Rectal smooth muscle tissue (tissue), 1 donor: ENCODE measurements around the gene THAP8.

Experiments used
- H3K27ac ChIP-seq: one replicate; pipeline ENCODE4 v1.7.0; 2013; ENCODE audit warnings: low read depth, low read length, inconsistent platforms
- H3K27me3 ChIP-seq: one replicate; pipeline ENCODE4 v1.7.0; 2013; ENCODE audit warnings: low read length; ENCODE audit not compliant: control insufficient read depth, insufficient read depth
- H3K36me3 ChIP-seq: one replicate; pipeline ENCODE4 v1.7.0; 2013; ENCODE audit warnings: low read length; ENCODE audit not compliant: control insufficient read depth, insufficient read depth
- H3K4me1 ChIP-seq: one replicate; pipeline ENCODE4 v1.7.0; 2013; ENCODE audit warnings: low read length; ENCODE audit not compliant: control insufficient read depth, insufficient read depth
- H3K4me3 ChIP-seq: one replicate; pipeline ENCODE4 v1.7.0; 2013; ENCODE audit warnings: low read length
- H3K9ac ChIP-seq: one replicate; pipeline ENCODE4 v1.7.0; 2013; ENCODE audit warnings: low read length

The THAP8 gene

GRCh38 chr19:36054119-36054732 lies at the start of gene THAP8:
THAP8 (minus strand) TSS chr19:36054285; CDS start chr19:36054217, 68 bp downstream.
- peak within 1 kb of the TSS; percentile 61 for H3K9ac ChIP-seq
- H3K36me3 ChIP-seq: no peaks in the 10 kb centered on the region
- H3K4me3 ChIP-seq: peak within 1 kb of the TSS; percentile 94
- H3K27ac ChIP-seq: peak within 1 kb of the TSS; percentile 93
- H3K27me3 ChIP-seq: no peaks in the 10 kb centered on the region
- H3K4me1 ChIP-seq: no peaks in the 10 kb centered on the region

- H3K9ac ChIP-seq: no peak overlapping the region
- H3K4me3 ChIP-seq: no peak overlapping the region
- H3K36me3 ChIP-seq: no peaks in the 10 kb centered on the region
- H3K27ac ChIP-seq: no peak overlapping the region
- H3K4me1 ChIP-seq: no peaks in the 10 kb centered on the region
- no peaks in the 10 kb centered on the region for H3K27me3 ChIP-seq
These were observed 49.0 kb upstream of the THAP8 start for GRCh38 chr19:36103040-36103626.

GRCh38 chr19:36101550-36102327 lies 47.7 kb upstream of the THAP8 start:
- Histone ChIP-seq H3K4me1 (no peaks in the 10 kb centered on the region), H3K27ac (no peak overlapping the region), H3K27me3 (no peaks in the 10 kb centered on the region), H3K9ac (no peak overlapping the region), H3K4me3 (no peak overlapping the region), H3K36me3 (no peaks in the 10 kb centered on the region)

DNA sequence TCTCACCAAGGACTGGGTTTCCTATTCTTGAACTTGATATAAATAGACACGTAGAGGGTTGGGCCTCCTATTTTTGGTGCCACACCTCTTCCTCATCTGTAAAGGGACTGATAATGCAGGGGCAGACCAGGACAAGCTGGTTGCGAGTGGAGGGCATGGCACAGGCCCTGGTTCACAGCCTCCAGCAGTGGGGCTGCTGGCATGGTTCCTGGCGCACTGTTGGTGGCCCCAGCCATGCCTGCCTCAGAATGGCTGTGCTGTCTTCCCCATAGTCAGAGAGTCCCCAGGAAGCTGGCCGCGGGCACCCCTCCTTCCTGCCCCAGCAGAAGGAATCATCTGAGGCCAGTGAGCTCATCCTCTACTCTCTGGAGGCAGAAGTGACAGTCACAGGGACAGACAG lies 46.4 kb upstream of the THAP8 start:
- no peaks in the 10 kb centered on the region for H3K36me3 ChIP-seq
- H3K27ac ChIP-seq: no peak overlapping the region
- no peaks in the 10 kb centered on the region for H3K4me1 ChIP-seq
- H3K4me3 ChIP-seq: no peak overlapping the region
- H3K9ac ChIP-seq: no peak overlapping the region
- H3K27me3 ChIP-seq: no peaks in the 10 kb centered on the region

DNA sequence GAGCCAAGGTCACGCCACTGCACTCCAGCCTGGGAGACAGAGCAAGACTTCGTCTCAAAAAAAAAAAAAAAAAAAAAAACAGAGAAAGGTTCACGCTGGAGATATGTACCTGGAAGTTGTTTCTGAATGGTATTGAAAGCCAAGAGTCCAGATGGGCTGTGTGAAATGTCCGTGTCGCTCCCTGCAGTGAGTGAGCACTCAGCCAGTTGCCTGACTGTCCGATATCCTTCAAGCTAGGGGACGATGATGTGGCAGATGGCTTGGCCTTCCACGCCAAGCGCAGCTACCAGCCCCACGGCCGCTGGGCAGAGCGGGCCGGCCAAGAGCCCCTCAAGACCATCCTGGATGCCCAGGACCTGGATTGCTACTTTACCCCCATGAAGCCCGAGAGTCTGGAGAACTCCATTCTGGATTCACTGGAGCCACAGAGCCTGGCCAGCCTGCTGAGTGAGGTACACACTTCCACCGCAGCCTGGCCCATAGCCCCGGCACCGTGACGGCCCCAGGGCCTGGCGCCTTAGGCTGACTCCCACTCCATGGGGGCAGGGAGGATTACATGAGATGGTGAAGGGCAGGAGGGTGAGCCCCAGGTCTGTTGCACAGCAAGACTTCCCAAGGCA lies 45.2 kb upstream of the THAP8 start:
- no peak overlapping the region for H3K27ac ChIP-seq
- no peaks in the 10 kb centered on the region for H3K36me3 ChIP-seq
- H3K27me3 ChIP-seq: no peaks in the 10 kb centered on the region
- no peak overlapping the region for H3K4me3 ChIP-seq
- H3K4me1 ChIP-seq: no peaks in the 10 kb centered on the region
- no peak overlapping the region for H3K9ac ChIP-seq

- Histone ChIP-seq H3K36me3 (no peaks in the 10 kb centered on the region), H3K9ac (no peak overlapping the region), H3K27me3 (no peaks in the 10 kb centered on the region), H3K27ac (no peak overlapping the region), H3K4me3 (no peak overlapping the region), H3K4me1 (no peaks in the 10 kb centered on the region)
These were observed 43.0 kb upstream of the THAP8 start for GRCh38 chr19:36097036-36097435.

- Histone ChIP-seq H3K27ac (no peak overlapping the region), H3K9ac (no peak overlapping the region)
These were observed 39.6 kb upstream of the THAP8 start for GRCh38 chr19:36093687-36094086.

GRCh38 chr19:36093146-36093662 lies 39.1 kb upstream of the THAP8 start:
- Histone ChIP-seq H3K27ac (no peak overlapping the region), H3K27me3 (no peaks in the 10 kb centered on the region), H3K4me1 (no peaks in the 10 kb centered on the region), H3K9ac (no peak overlapping the region), H3K36me3 (no peaks in the 10 kb centered on the region), H3K4me3 (no peak overlapping the region)

More at GRCh38 chr19:36093687-36094086, 39.6 kb upstream of the THAP8 start:
- Histone ChIP-seq H3K4me3 (no peak overlapping the region), H3K4me1 (no peaks in the 10 kb centered on the region), H3K27me3 (no peaks in the 10 kb centered on the region), H3K36me3 (no peaks in the 10 kb centered on the region)

- no peaks in the 10 kb centered on the region for H3K36me3 ChIP-seq
- no peak overlapping the region for H3K9ac ChIP-seq
- H3K4me3 ChIP-seq: no peak overlapping the region
- no peak overlapping the region for H3K27ac ChIP-seq
- H3K4me1 ChIP-seq: no peaks in the 10 kb centered on the region
- no peaks in the 10 kb centered on the region for H3K27me3 ChIP-seq
These were observed 38.5 kb upstream of the THAP8 start for GRCh38 chr19:36092566-36092965.

DNA sequence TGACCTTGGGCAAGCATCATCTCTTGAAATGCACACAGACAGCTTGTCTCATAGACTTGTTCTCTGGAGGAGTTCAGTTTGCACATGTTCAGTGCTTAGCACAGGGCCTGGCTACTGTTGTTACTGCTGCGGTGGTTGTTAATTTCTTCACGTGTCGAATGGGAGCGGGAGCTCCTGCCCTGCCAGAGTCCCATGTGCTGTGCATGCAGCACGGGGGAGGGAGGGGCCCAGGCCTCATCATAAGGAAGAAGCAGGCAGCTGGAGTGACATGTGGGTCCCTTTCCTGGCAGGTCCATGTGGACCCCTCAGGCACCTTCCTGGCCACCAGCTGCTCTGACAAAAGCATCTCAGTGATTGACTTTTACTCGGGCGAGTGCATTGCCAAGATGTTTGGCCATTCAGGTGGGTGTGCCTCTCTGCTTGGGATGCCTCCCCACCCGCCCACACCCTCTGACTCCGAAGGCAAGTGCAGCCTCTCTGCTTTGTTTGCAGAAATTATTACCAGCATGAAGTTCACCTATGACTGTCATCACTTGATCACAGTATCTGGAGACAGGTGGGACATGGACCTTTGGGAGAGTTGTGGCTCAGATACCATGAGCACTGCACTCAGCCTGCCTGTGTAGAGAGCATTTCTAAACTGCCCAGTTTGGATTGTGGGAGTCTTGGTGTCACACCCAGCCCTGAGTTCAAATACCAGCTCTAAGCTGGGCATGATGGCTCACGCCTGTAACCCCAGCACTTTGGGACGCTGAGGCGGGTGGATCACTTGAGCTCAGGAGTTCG lies 37.0 kb upstream of the THAP8 start:
- Histone ChIP-seq H3K9ac (no peak overlapping the region), H3K27ac (no peak overlapping the region), H3K36me3 (no peaks in the 10 kb centered on the region), H3K4me3 (no peak overlapping the region), H3K27me3 (no peaks in the 10 kb centered on the region), H3K4me1 (no peaks in the 10 kb centered on the region)

- Histone ChIP-seq H3K36me3 (no peaks in the 10 kb centered on the region), H3K9ac (no peak overlapping the region), H3K4me1 (no peaks in the 10 kb centered on the region), H3K4me3 (no peak overlapping the region), H3K27ac (no peak overlapping the region), H3K27me3 (no peaks in the 10 kb centered on the region)
These were observed 35.8 kb upstream of the THAP8 start for GRCh38 chr19:36089847-36090246.

- Histone ChIP-seq H3K4me1 (no peaks in the 10 kb centered on the region), H3K9ac (no peak overlapping the region), H3K4me3 (no peak overlapping the region), H3K27ac (no peak overlapping the region), H3K27me3 (no peaks in the 10 kb centered on the region), H3K36me3 (no peaks in the 10 kb centered on the region)
These were observed 32.2 kb upstream of the THAP8 start for GRCh38 chr19:36086326-36086725.
